Nephron (organoid): ENCODE data around the gene CEBPG.
A peak's percentile ranks its signal among the peaks of the same experiment; 100 is the strongest.

Experiments used
- H3K27ac Mint-ChIP-seq, 3 experiments: 2 replicates each; pipeline ENCODE4 v1.8.0; 2020; ENCODE audit warnings: mixed read lengths in 3 of 3, mild to moderate bottlenecking in 2 of 3, moderate library complexity in 1 of 3
- H3K27me3 Mint-ChIP-seq: 2 replicates; pipeline ENCODE4 v1.8.0; 2021; ENCODE audit warnings: low read depth, mild to moderate bottlenecking, moderate library complexity, mixed read lengths
- H3K36me3 Mint-ChIP-seq: 2 replicates; pipeline ENCODE4 v1.8.0; 2020; ENCODE audit warnings: low read depth, mixed read lengths
- H3K4me1 Mint-ChIP-seq: 2 replicates; pipeline ENCODE4 v1.8.0; 2020; ENCODE audit warnings: mixed read lengths
- H3K4me3 Mint-ChIP-seq, 3 experiments: 2 replicates each; pipeline ENCODE4 v1.8.0; 2020; ENCODE audit warnings: mild to moderate bottlenecking in 3 of 3, mixed read lengths in 3 of 3, moderate library complexity in 2 of 3
- H3K9me3 Mint-ChIP-seq: 2 replicates; pipeline ENCODE4 v1.8.0; 2020; ENCODE audit warnings: mixed read lengths
- TF ChIP-seq, protein P1 (sequence below), 3 experiments: fragments of 200-600 bp; sonication (generic); IDR thresholded peaks; one replicate each; pipeline ENCODE4 v1.5.0; 2021; ENCODE audit warnings: antibody characterized with exemption in 3 of 3; ENCODE audit not compliant: unreplicated experiment in 3 of 3

CEBPG gene

DNA sequence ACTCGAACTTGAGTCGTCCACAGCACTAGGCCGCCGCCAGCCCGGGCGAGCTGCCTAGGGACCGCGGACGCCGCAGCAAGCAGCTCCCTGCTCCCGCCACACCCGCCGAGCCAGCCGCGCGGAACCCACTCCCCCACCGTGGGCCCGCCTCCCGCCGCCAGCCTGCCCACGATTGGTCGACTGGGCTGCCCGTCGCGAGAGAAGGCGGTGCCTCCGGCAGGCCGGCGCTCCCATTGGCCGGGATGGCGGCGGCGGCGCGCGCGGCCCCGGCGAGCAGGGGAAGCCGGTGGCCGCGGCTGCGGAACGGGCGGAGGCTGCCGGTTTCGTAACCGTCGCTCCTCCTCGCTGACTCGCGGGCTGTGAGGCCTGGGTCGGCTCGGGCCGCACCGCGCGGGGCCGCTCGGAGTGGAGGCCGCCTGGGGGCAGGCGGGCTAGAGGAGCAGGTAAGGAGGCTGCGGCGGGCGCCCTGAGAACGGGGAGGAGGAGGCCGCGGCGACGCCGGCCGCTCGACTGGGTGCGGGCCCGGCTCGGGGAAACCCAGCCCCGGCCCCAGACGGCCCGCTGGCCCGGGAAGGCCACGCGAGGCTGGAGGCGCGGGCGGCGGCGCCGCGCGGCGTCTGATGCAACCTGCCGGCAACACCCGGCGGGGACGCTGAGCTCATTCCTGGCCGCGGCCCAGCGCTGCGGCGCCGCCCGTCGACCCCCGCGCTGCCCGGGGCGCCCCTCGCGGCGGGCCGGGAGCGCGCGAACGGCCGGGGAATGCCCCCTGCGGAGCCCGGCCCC is at the start of gene CEBPG:
Gene CEBPG (plus strand): TSS at position 257 of the 783 bp plus-strand sequence. CDS start 5,531 bp downstream, outside the sequence.
- TF ChIP-seq, protein P1, sequence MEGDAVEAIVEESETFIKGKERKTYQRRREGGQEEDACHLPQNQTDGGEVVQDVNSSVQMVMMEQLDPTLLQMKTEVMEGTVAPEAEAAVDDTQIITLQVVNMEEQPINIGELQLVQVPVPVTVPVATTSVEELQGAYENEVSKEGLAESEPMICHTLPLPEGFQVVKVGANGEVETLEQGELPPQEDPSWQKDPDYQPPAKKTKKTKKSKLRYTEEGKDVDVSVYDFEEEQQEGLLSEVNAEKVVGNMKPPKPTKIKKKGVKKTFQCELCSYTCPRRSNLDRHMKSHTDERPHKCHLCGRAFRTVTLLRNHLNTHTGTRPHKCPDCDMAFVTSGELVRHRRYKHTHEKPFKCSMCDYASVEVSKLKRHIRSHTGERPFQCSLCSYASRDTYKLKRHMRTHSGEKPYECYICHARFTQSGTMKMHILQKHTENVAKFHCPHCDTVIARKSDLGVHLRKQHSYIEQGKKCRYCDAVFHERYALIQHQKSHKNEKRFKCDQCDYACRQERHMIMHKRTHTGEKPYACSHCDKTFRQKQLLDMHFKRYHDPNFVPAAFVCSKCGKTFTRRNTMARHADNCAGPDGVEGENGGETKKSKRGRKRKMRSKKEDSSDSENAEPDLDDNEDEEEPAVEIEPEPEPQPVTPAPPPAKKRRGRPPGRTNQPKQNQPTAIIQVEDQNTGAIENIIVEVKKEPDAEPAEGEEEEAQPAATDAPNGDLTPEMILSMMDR (IDR thresholded peaks at IDR 0.05; ENCODE audit: unreplicated experiment in 3 of 3) = peak in 1 of 3 experiments; percentile 9
- peak within 1 kb of the TSS; percentile 53 to 72 (median 66) for H3K27ac Mint-ChIP-seq

DNA sequence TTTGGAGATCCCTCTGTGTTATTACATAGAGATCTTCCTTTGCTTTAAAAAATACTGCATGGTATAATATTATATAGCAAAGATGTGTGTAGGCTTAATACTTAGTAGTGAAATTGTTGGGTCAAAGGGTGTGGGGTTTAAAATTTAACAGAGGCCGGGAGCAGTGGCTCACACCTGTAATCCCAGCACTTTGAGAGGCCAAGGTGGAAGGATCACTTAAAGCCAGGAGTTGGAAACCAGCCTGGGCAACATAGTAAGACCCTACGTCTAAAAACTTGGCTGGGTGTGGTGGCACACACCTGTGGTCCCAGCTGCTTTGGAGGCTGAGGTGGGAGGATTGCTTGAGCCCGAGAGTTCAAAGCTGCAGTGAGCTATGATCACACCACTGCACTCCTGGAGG is 48.9 kb upstream of the CEBPG start:
- Mint-ChIP-seq H3K4me3 (no peak overlapping the region), H3K27me3 (peaks cover 27% of the 10 kb centered on the region), H3K4me1 (no peaks in the 10 kb centered on the region), H3K36me3 (peaks cover 7% of the 10 kb centered on the region), H3K9me3 (peaks cover 35% of the 10 kb centered on the region), H3K27ac (no peak overlapping the region)
- TF ChIP-seq, protein P1 (IDR thresholded peaks at IDR 0.05; ENCODE audit: unreplicated experiment in 3 of 3) = no peak

More for the DNA sequence above, at the start of gene CEBPG:
- Mint-ChIP-seq H3K4me1 (peaks cover 26% of the 10 kb centered on the region), H3K4me3 (peak within 1 kb of the TSS; percentile 80 to 89 (median 85)), H3K27me3 (peaks cover 7% of the 10 kb centered on the region), H3K36me3 (peaks cover 14% of the 10 kb centered on the region), H3K9me3 (no peaks in the 10 kb centered on the region)

DNA sequence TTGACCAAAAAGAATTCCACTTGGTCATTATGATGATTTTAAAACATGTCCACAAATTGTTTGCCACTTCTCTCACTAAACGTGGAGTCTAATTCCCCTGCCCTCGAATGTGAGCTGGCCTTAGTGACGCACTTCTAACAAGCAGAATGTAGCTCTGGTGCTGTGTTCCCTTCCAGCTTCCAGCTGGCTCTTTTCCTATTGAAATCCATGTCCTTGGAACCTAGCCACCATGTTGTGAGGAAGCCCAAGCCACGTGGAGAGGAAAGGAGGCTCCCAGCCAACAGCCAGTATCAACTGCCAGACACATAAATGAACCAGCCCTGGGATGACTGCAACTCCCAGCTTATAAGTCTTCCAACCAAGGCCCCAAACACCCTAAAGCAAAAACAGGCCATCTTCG is 47.6 kb upstream of the CEBPG start:
- peaks cover 18% of the 10 kb centered on the region for H3K27me3 Mint-ChIP-seq
- no peaks in the 10 kb centered on the region for H3K36me3 Mint-ChIP-seq
- no peaks in the 10 kb centered on the region for H3K4me1 Mint-ChIP-seq
- H3K4me3 Mint-ChIP-seq = no peak overlapping the region
- H3K27ac Mint-ChIP-seq = peak overlapping the region in 1 of 3 experiments; percentile 70
- H3K9me3 Mint-ChIP-seq = peaks cover 27% of the 10 kb centered on the region
- TF ChIP-seq, protein P1 (IDR thresholded peaks at IDR 0.05; ENCODE audit: unreplicated experiment in 3 of 3) = no peak

DNA sequence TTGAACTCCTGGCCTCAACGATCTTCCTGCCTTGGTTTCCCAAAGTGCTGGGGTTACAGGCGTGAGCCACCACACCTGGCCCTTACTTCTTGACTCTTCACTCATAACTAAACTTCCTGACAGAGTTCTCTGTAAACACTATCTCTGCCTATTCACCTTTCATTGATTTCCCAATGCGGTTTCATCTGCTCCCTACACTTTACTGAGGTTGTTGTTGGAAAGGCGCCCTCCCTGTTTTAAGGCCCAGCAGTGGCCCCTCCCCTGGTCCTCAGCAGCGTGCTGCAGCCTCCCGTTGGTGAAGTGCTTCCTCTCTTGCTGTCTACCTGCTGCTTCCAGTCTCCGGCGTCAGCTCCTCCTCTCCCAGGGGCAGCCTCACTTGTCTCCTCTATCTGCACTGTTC is 44.4 kb upstream of the CEBPG start:
- H3K4me3 Mint-ChIP-seq = no peak overlapping the region
- no peaks in the 10 kb centered on the region for H3K4me1 Mint-ChIP-seq
- TF ChIP-seq, protein P1 (IDR thresholded peaks at IDR 0.05; ENCODE audit: unreplicated experiment in 3 of 3) = no peak
- no peaks in the 10 kb centered on the region for H3K36me3 Mint-ChIP-seq
- no peak overlapping the region for H3K27ac Mint-ChIP-seq
- H3K9me3 Mint-ChIP-seq = peaks cover 17% of the 10 kb centered on the region
- H3K27me3 Mint-ChIP-seq = peaks cover 13% of the 10 kb centered on the region

DNA sequence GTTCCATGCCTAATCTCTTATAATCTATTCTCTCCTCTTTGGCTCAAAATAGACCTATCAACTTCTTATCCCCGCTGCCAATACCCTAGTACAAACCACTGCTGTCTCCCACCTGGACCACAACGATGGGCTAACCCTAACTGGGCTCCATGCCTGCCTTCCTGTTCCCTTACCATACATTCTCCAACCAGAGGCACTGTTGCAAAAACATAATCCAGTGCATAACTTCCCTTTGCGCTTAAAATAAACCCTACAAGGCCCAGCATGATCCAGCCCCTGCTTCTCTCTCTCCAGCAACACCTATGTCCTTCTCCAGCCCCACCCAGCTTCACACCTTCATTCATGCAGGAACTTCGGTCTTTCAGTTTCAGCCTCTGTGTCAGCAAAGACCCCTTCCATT is 43.8 kb upstream of the CEBPG start:
- Mint-ChIP-seq H3K27ac (no peak overlapping the region), H3K9me3 (peaks cover 14% of the 10 kb centered on the region), H3K4me3 (no peak overlapping the region), H3K4me1 (no peaks in the 10 kb centered on the region), H3K36me3 (no peaks in the 10 kb centered on the region), H3K27me3 (peaks cover 13% of the 10 kb centered on the region)
- TF ChIP-seq, protein P1 (IDR thresholded peaks at IDR 0.05; ENCODE audit: unreplicated experiment in 3 of 3) = no peak

DNA sequence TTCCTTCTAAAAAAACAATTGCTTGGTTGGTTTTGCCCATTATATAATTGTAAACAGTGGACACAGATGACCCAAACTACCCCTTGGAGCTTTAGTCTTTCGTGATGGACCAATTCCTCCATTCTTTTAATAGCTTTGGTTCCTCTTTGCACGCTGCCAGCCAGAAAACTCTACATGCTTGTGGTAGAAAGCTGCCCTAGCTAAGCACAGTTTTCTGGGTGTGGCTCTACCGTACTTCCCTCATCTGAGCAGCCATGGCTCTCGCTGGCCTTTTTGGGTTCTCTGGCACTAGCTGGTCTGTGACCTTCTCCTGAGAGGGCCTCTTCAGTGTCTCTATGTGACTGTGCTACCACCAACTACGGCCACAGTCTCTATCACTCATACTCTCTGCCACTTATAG is 41.3 kb upstream of the CEBPG start:
- peaks cover 6% of the 10 kb centered on the region for H3K9me3 Mint-ChIP-seq
- no peak overlapping the region for H3K4me3 Mint-ChIP-seq
- no peak overlapping the region for H3K27ac Mint-ChIP-seq
- no peaks in the 10 kb centered on the region for H3K4me1 Mint-ChIP-seq
- TF ChIP-seq, protein P1 (IDR thresholded peaks at IDR 0.05; ENCODE audit: unreplicated experiment in 3 of 3) = no peak
- peaks cover 14% of the 10 kb centered on the region for H3K27me3 Mint-ChIP-seq
- H3K36me3 Mint-ChIP-seq = no peaks in the 10 kb centered on the region
